ENCODE results near the gene PCCB. TPM values are rescaled to one million over a fixed set of nuclear protein-coding genes. Genes with fewer than 3 reads are reported as not detected.

Gene PCCB
- total RNA-seq, 1 donor from 2014 or later, result 39.1 TPM

- H3K4me3 ChIP-seq (ENCODE audit: low read depth, low read length), result no peak overlapping the region
- DNase-seq (ENCODE audit: low read depth), result no peak
- TF ChIP-seq CTCF (conservative IDR thresholded peaks at IDR 0.05; ENCODE audit: low read depth, low read length), result no peak
These were observed 41.2 kb downstream of the PCCB start for GRCh38 chr3:136291302-136291701.

DNA sequence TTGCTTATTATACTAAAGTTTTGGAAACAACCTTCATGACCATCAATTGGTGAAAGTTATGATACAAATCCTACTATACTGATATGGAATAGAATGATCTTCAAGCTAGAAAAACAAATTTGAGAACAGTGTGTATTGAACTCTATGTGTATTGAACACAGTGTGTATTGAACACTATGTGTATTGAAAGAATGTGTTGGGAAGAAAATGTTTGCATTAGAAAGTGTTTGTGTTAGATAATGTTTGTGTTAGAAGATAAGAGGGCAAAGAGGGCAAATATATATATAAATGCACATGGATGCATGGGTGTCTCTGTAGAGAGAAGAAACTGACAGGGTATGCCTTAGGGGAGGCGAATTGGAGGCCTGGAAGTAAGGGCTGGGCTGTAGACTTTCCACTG is 42.4 kb downstream of the PCCB start:
- no peak for DNase-seq (ENCODE audit: low read depth)
- no peak for TF ChIP-seq CTCF (conservative IDR thresholded peaks at IDR 0.05; ENCODE audit: low read depth, low read length)
- no peak overlapping the region for H3K4me3 ChIP-seq (ENCODE audit: low read depth, low read length)

DNA sequence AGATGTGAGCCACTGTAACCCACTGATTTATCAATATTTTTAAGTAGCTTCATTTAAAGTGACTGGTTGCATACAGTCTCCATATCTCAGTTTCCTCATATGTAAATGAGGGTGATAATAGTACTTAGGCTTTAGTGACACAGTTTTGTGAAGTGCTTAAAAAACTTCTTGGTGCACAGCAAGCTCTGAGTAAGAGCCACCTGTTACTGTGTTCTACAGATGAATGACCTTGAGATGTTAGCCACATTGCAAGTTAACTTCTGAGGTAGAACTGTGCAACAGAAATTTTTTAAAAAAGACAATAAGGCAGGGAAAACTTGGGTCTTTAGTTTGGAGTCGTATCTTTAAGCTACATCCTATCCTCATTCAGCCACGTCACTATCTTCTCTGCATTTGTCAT is 43.1 kb downstream of the PCCB start:
- DNase-seq (ENCODE audit: low read depth), result no peak
- no peak overlapping the region for H3K4me3 ChIP-seq (ENCODE audit: low read depth, low read length)
- no peak for TF ChIP-seq CTCF (conservative IDR thresholded peaks at IDR 0.05; ENCODE audit: low read depth, low read length)

- TF ChIP-seq CTCF (conservative IDR thresholded peaks at IDR 0.05; ENCODE audit: low read depth, low read length), result no peak
- no peak for DNase-seq (ENCODE audit: low read depth)
- H3K4me3 ChIP-seq (ENCODE audit: low read depth, low read length), result no peak overlapping the region
These were observed 44.0 kb downstream of the PCCB start for GRCh38 chr3:136294176-136294575.

- DNase-seq (ENCODE audit: low read depth), result no peak
These were observed 46.8 kb downstream of the PCCB start for GRCh38 chr3:136296960-136297359.

DNA sequence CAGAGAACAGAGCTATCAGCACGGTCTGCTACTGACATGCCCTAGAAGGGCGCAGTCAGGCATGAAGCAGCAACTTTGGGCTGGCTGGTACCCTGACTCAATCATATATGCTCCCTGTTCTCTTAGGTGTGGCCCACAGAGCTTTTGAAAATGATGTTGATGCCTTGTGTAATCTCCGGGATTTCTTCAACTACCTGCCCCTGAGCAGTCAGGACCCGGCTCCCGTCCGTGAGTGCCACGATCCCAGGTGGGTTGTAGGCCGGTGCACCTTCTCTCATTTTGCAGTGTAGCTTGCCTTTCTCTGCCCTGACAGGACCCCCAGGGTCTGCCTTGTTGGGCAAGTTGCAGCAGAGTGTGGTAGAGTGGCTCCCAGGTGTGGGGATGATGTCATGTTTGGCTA is 47.7 kb downstream of the PCCB start:
- no peak overlapping the region for H3K4me3 ChIP-seq (ENCODE audit: low read depth, low read length)
- DNase-seq (ENCODE audit: low read depth), result no peak
- TF ChIP-seq CTCF (conservative IDR thresholded peaks at IDR 0.05; ENCODE audit: low read depth, low read length), result no peak

More at GRCh38 chr3:136296960-136297359, 46.8 kb downstream of the PCCB start:
- no peak for TF ChIP-seq CTCF (conservative IDR thresholded peaks at IDR 0.05; ENCODE audit: low read depth, low read length)
- H3K4me3 ChIP-seq (ENCODE audit: low read depth, low read length), result no peak overlapping the region

DNA sequence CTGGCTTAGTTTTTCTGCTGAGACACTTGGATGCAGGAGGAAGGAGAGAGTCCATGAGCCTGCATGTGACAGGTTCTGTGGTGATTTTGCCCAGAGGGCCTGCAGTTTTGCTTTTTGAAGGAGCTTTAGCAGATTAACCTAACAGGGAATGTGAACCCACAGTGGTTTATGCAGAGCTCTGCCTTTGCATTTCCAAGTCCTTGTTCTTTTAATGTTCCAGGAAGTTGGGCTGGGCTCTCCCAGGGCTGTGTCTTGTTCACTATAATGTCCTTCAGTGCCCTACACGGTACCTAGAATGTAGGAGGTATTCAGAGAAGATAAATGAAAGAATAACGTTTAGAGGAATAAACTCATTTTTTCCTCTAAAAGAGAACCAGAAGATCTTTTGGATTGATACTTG is 50.3 kb downstream of the PCCB start:
- no peak for DNase-seq (ENCODE audit: low read depth)
- TF ChIP-seq CTCF (conservative IDR thresholded peaks at IDR 0.05; ENCODE audit: low read depth, low read length), result no peak
- no peak overlapping the region for H3K4me3 ChIP-seq (ENCODE audit: low read depth, low read length)
